ENCODE measurements around the gene KIAA1217.

KIAA1217 gene

GRCh38 chr10:24467136-24467535, 258.2 kb downstream of the KIAA1217 start:
- in situ Hi-C loops (cut with HindIII; ENCODE audit: low sequenced_read_pairs) = no loop called here
- TF ChIP-seq CTCF (IDR thresholded peaks at IDR 0.05; ENCODE audit: low read depth, low read length, missing control alignments) = no peak
- DNase-seq (ENCODE audit: low read depth) = no peak
- peak overlapping the region; percentile 70 for H3K4me3 ChIP-seq (ENCODE audit: low read depth, low read length)

- peak overlapping the region; percentile 70 for H3K4me3 ChIP-seq (ENCODE audit: low read depth, low read length)
- in situ Hi-C loops (cut with HindIII; ENCODE audit: low sequenced_read_pairs) = no loop called here
Measured at GRCh38 chr10:24467605-24468004, 258.7 kb downstream of the KIAA1217 start.

GRCh38 chr10:24468281-24468751, 259.4 kb downstream of the KIAA1217 start:
- no peak for TF ChIP-seq CTCF (IDR thresholded peaks at IDR 0.05; ENCODE audit: low read depth, low read length, missing control alignments)
- in situ Hi-C loops (cut with HindIII; ENCODE audit: low sequenced_read_pairs) = no loop called here
- peak overlapping the region; percentile 70 for H3K4me3 ChIP-seq (ENCODE audit: low read depth, low read length)
- no peak for DNase-seq (ENCODE audit: low read depth)

More at GRCh38 chr10:24467605-24468004, 258.7 kb downstream of the KIAA1217 start:
- TF ChIP-seq CTCF (IDR thresholded peaks at IDR 0.05; ENCODE audit: low read depth, low read length, missing control alignments) = no peak
- DNase-seq (ENCODE audit: low read depth) = no peak

- DNase-seq (ENCODE audit: low read depth) = no peak
- no peak overlapping the region for H3K4me3 ChIP-seq (ENCODE audit: low read depth, low read length)
- TF ChIP-seq CTCF (IDR thresholded peaks at IDR 0.05; ENCODE audit: low read depth, low read length, missing control alignments) = no peak
- in situ Hi-C loops (cut with HindIII; ENCODE audit: low sequenced_read_pairs) = no loop called here
Measured at GRCh38 chr10:24469993-24470392, 261.1 kb downstream of the KIAA1217 start.

- H3K4me3 ChIP-seq (ENCODE audit: low read depth, low read length) = no peak overlapping the region
- no peak for TF ChIP-seq CTCF (IDR thresholded peaks at IDR 0.05; ENCODE audit: low read depth, low read length, missing control alignments)
- in situ Hi-C loops (cut with HindIII; ENCODE audit: low sequenced_read_pairs) = no loop called here
- no peak for DNase-seq (ENCODE audit: low read depth)
Measured at GRCh38 chr10:24475598-24475997, 266.7 kb downstream of the KIAA1217 start.

- DNase-seq (ENCODE audit: low read depth) = no peak
- TF ChIP-seq CTCF (IDR thresholded peaks at IDR 0.05; ENCODE audit: low read depth, low read length, missing control alignments) = no peak
- no peak overlapping the region for H3K4me3 ChIP-seq (ENCODE audit: low read depth, low read length)
- in situ Hi-C loops (cut with HindIII; ENCODE audit: low sequenced_read_pairs) = no loop called here
Measured at GRCh38 chr10:24476913-24477701, 268.2 kb downstream of the KIAA1217 start.

Measured in astrocyte of the cerebellum (primary cell).